Astrocyte (in vitro differentiated cells and primary cell): ENCODE data around the gene CFAP65.

ENCODE experiments used
- EZH2 ChIP-seq: IDR thresholded peaks from 2 replicates; pipeline ENCODE4 v1.6.1; 2012; ENCODE audit warnings: mild to moderate bottlenecking, low read length, inconsistent platforms; ENCODE audit not compliant: insufficient read depth
- TF ChIP-seq, protein P1 (sequence below): IDR thresholded peaks from 2 replicates; pipeline ENCODE4 v1.5.1; 2011; ENCODE audit warnings: low read depth, mild to moderate bottlenecking, inconsistent platforms, low read length, moderate library complexity; ENCODE audit not compliant: insufficient read depth

DNA sequence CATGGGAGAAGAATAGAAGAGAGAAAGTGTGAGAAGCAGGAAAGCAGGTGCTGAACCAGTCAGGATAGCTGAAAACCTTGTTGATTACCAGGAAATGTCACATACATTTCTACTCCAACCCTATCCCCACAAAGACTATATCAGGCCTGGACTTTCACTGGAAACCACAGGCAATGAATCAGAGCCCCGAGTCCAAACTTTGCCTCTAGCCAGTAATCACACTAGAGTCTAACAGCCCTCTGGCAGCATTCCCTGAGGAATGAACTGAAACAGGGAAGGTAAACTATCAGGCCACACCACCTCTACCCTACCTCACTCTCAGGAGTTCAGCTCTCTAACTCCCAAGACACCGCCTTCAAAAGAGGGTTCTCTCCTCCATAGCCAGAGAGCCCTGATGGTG lies 38.1 kb upstream of the CFAP65 start:
- TF ChIP-seq, protein P1, sequence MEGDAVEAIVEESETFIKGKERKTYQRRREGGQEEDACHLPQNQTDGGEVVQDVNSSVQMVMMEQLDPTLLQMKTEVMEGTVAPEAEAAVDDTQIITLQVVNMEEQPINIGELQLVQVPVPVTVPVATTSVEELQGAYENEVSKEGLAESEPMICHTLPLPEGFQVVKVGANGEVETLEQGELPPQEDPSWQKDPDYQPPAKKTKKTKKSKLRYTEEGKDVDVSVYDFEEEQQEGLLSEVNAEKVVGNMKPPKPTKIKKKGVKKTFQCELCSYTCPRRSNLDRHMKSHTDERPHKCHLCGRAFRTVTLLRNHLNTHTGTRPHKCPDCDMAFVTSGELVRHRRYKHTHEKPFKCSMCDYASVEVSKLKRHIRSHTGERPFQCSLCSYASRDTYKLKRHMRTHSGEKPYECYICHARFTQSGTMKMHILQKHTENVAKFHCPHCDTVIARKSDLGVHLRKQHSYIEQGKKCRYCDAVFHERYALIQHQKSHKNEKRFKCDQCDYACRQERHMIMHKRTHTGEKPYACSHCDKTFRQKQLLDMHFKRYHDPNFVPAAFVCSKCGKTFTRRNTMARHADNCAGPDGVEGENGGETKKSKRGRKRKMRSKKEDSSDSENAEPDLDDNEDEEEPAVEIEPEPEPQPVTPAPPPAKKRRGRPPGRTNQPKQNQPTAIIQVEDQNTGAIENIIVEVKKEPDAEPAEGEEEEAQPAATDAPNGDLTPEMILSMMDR: no peak
- no peak for TF ChIP-seq EZH2
